Astrocyte (in vitro differentiated cells and primary cell): ENCODE results near the gene SMARCD2. TPM values are rescaled to one million over a fixed set of nuclear protein-coding genes. Genes with fewer than 3 reads are reported as not detected.
A peak's percentile ranks its signal among the peaks of the same experiment; 100 is the strongest.

Experiments
- DNase-seq: peaks from one replicate; pipeline ENCODE4 v3.0.0-alpha.2; 2010; ENCODE audit warnings: low read depth
- FAIRE-seq: peaks from 2 replicates; lab custom pipeline; 2011; peaks lifted over from hg19 to GRCh38; lab: Jason Lieb, UNC
- H2AFZ ChIP-seq: 2 replicates; pipeline ENCODE4 v1.6.0; 2012; ENCODE audit warnings: low read depth, low read length, inconsistent platforms
- H3K27ac ChIP-seq: 2 replicates; pipeline ENCODE4 v1.5.1; 2011; ENCODE audit warnings: low read depth, low read length, inconsistent platforms
- H3K27me3 ChIP-seq: 2 replicates; pipeline ENCODE4 v1.6.0; 2011; ENCODE audit warnings: low read length, inconsistent platforms; ENCODE audit not compliant: insufficient read depth
- H3K36me3 ChIP-seq: 2 replicates; pipeline ENCODE4 v1.5.1; 2011; ENCODE audit warnings: low read length, inconsistent platforms; ENCODE audit not compliant: insufficient read depth
- H3K4me1 ChIP-seq: 2 replicates; pipeline ENCODE4 v1.5.1; 2011; ENCODE audit warnings: low read length, inconsistent platforms; ENCODE audit not compliant: insufficient read depth
- H3K4me2 ChIP-seq: 2 replicates; pipeline ENCODE4 v1.6.0; 2012; ENCODE audit warnings: low read length, inconsistent platforms
- H3K4me3 ChIP-seq: 2 replicates; pipeline ENCODE4 v1.5.1; 2011; ENCODE audit warnings: low read depth, mild to moderate bottlenecking, low read length, inconsistent platforms; ENCODE audit not compliant: insufficient read depth
- H3K79me2 ChIP-seq: 2 replicates; pipeline ENCODE4 v1.6.0; 2012; ENCODE audit warnings: mild to moderate bottlenecking, low read length, inconsistent platforms; ENCODE audit not compliant: insufficient read depth
- H3K9ac ChIP-seq: 2 replicates; pipeline ENCODE4 v1.6.0; 2012; ENCODE audit warnings: mild to moderate bottlenecking, low read length, inconsistent platforms
- H3K9me3 ChIP-seq: 2 replicates; pipeline ENCODE4 v1.5.1; 2012; ENCODE audit warnings: low read depth, mild to moderate bottlenecking, low read length, inconsistent platforms; ENCODE audit not compliant: insufficient read depth
- H4K20me1 ChIP-seq: 2 replicates; pipeline ENCODE4 v1.6.0; 2012; ENCODE audit warnings: low read length, inconsistent platforms; ENCODE audit not compliant: insufficient read depth
- H3K27ac Mint-ChIP-seq: one replicate; pipeline ENCODE4 v1.8.0; 2021; ENCODE audit warnings: mild to moderate bottlenecking, mixed read lengths; ENCODE audit not compliant: unreplicated experiment
- H3K27me3 Mint-ChIP-seq: one replicate; pipeline ENCODE4 v1.8.0; 2021; ENCODE audit warnings: low read depth, mixed read lengths; ENCODE audit not compliant: unreplicated experiment
- H3K36me3 Mint-ChIP-seq: one replicate; pipeline ENCODE4 v1.8.0; 2021; ENCODE audit warnings: low read depth, mixed read lengths; ENCODE audit not compliant: unreplicated experiment
- H3K4me1 Mint-ChIP-seq: one replicate; pipeline ENCODE4 v1.8.0; 2021; ENCODE audit warnings: low read depth, mixed read lengths; ENCODE audit not compliant: unreplicated experiment
- H3K4me3 Mint-ChIP-seq: one replicate; pipeline ENCODE4 v1.8.0; 2021; ENCODE audit warnings: mild to moderate bottlenecking, moderate library complexity, mixed read lengths; ENCODE audit not compliant: unreplicated experiment
- H3K9me3 Mint-ChIP-seq: one replicate; pipeline ENCODE4 v1.8.0; 2021; ENCODE audit warnings: mild to moderate bottlenecking, mixed read lengths; ENCODE audit not compliant: unreplicated experiment
- CTCF ChIP-seq: IDR thresholded peaks from 2 replicates; pipeline ENCODE4 v1.5.1; 2011; ENCODE audit warnings: low read depth, mild to moderate bottlenecking, inconsistent platforms, low read length, moderate library complexity; ENCODE audit not compliant: insufficient read depth
- EZH2 ChIP-seq: IDR thresholded peaks from 2 replicates; pipeline ENCODE4 v1.6.1; 2012; ENCODE audit warnings: mild to moderate bottlenecking, low read length, inconsistent platforms; ENCODE audit not compliant: insufficient read depth
- total RNA-seq: library from RNA; stranded (reverse); gene quantifications from 2 replicates; pipeline ENCODE4 v1.2.1, GENCODE V29; 2021

SMARCD2 gene
- total RNA-seq, 1 donor from 2014 or later = 33.9 TPM

DNA sequence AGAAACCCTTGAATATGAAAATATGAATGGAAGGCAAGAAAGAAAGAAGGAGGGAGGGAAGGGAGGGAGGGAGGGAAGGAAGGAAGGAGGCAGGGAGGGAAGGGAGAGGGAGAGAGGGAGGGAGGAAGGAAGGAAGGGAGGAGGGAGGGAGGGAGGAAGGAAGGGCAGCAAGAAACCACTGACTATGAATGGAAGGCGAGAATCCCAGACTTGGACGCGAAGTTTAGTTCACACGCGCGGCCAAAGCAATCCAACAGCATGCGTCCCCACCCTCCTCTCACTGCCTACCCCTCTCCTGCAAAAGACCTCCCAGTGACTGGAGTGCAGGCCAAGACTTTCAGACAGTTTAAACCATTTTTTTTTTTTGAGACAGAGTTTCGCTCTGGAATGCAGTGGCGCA is 7.9 kb upstream of the SMARCD2 start:
- no peak overlapping the region for H3K27ac ChIP-seq
- H2AFZ ChIP-seq = no peak overlapping the region
- H3K4me1 ChIP-seq = peaks cover 3% of the 10 kb centered on the region
- H3K27me3 Mint-ChIP-seq = peaks cover 10% of the 10 kb centered on the region
- no peak overlapping the region for H3K9ac ChIP-seq
- no peaks in the 10 kb centered on the region for H3K79me2 ChIP-seq
- H3K27ac Mint-ChIP-seq = no peak overlapping the region
- TF ChIP-seq CTCF = no peak
- TF ChIP-seq EZH2 = no peak
- no peak overlapping the region for H3K4me2 ChIP-seq
- no peaks in the 10 kb centered on the region for H3K36me3 Mint-ChIP-seq
- no peak overlapping the region for H3K4me3 ChIP-seq
- H3K36me3 ChIP-seq = no peaks in the 10 kb centered on the region
- peaks cover 12% of the 10 kb centered on the region for H3K9me3 Mint-ChIP-seq
- no peaks in the 10 kb centered on the region for H4K20me1 ChIP-seq
- no peaks in the 10 kb centered on the region for H3K4me1 Mint-ChIP-seq
- FAIRE-seq (no peak), DNase-seq (no peak)
- H3K9me3 ChIP-seq = no peaks in the 10 kb centered on the region
- no peak overlapping the region for H3K4me3 Mint-ChIP-seq
- H3K27me3 ChIP-seq = peaks cover 14% of the 10 kb centered on the region

- Histone ChIP-seq H3K27me3 (peaks cover 10% of the 10 kb centered on the region), H2AFZ (peak overlapping the region; percentile 100), H4K20me1 (no peaks in the 10 kb centered on the region), H3K27ac (peak overlapping the region; percentile 24), H3K79me2 (no peaks in the 10 kb centered on the region), H3K4me2 (peak overlapping the region; percentile 82), H3K9ac (peak overlapping the region; percentile 76), H3K4me3 (peak overlapping the region; percentile 38), H3K9me3 (no peaks in the 10 kb centered on the region), H3K4me1 (peaks cover 3% of the 10 kb centered on the region), H3K36me3 (no peaks in the 10 kb centered on the region)
- TF ChIP-seq EZH2 (no peak), CTCF (peak; percentile 36)
- Mint-ChIP-seq H3K27ac (peak overlapping the region; percentile 35), H3K9me3 (peaks cover 12% of the 10 kb centered on the region), H3K4me3 (peak overlapping the region; percentile 62), H3K27me3 (peaks cover 8% of the 10 kb centered on the region), H3K4me1 (no peaks in the 10 kb centered on the region), H3K36me3 (no peaks in the 10 kb centered on the region)
- FAIRE-seq = no peak
- peak; percentile 72 for DNase-seq
These were observed 6.6 kb upstream of the SMARCD2 start for GRCh38 chr17:63848834-63849689.
